ENCODE measurements around the gene AGAP2. TPM values are rescaled to one million over a fixed set of nuclear protein-coding genes. Genes with fewer than 3 reads are reported as not detected.
"Not testable (repeated sequence)": the region's sequence is repeated elsewhere in the genome, so short reads cannot be mapped to it uniquely, and the experiment has no call there.

AGAP2 gene
- total and polyA plus RNA-seq, 8 donors = 0.24 to 3.0 (median 0.79) TPM

DNA sequence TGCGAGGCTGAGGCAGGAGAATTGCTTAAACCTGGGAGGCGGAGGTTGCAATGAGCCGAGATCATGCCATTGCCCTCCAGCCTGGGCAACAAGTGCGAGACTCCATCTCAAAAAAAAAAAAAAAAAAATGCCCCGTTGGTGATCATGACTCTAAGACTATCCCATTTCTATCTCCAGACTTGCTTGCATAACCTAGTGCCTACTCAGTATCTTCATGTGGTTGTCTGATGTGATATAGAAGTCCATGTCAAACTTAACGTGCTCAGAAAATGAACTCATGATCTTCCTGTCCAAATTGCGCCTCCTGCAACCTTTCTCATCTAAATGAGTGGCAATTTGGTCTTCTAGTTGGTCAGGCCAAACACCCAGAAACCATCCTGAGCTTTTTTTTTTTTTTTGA is 39.4 kb upstream of the AGAP2 start:
- peaks cover 6 to 11% (median 10%) of the 10 kb centered on the region in 3 donors for H3K4me1 ChIP-seq
- no peak for DNase-seq
- no peaks in the 10 kb centered on the region for H3K36me3 ChIP-seq
- 91 to 94% methylated on average over 7 of the region's 7 CpGs for WGBS, 2 donors
- no peak overlapping the region for H3K4me3 ChIP-seq
- no peak for FAIRE-seq
- H3K27ac ChIP-seq = no peak overlapping the region
- intact Hi-C loops (cut with DNase I) = no loop called here
- no peak for TF ChIP-seq CTCF (IDR thresholded peaks at IDR 0.05)
- no peaks in the 10 kb centered on the region for H3K27me3 ChIP-seq
- ATAC-seq = no peak
- no peaks in the 10 kb centered on the region for H3K9me3 ChIP-seq

DNA sequence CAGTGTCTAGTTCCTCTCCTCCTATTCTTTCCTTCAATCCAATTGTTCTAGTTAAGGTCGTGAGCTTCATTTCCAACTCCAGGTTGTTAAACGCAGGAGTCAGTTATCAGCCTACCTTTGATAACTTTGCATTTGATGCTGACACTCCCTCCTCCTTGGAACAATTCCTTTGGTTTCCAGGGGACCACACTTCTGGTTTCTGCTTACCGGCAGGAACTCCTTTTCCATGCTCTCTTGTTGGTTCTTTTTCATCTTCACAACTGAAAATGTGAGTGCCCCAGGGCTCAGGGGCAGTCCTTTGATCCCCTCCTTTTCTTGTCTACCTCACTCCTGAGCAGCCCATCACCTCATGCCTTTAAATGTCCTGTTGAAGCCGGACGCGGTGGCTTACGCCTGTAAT is 38.8 kb upstream of the AGAP2 start:
- ATAC-seq (no peak), FAIRE-seq (no peak), DNase-seq (no peak)
- no peak overlapping the region for H3K4me3 ChIP-seq
- 78 to 83% methylated on average over 7 of the region's 7 CpGs for WGBS, 2 donors
- no peak overlapping the region for H3K27ac ChIP-seq
- H3K9me3 ChIP-seq = no peaks in the 10 kb centered on the region
- peaks cover 5 to 11% (median 10%) of the 10 kb centered on the region in 3 donors for H3K4me1 ChIP-seq
- no peaks in the 10 kb centered on the region for H3K36me3 ChIP-seq
- intact Hi-C loops (cut with DNase I) = no loop called here
- no peak for TF ChIP-seq CTCF (IDR thresholded peaks at IDR 0.05)
- H3K27me3 ChIP-seq = no peaks in the 10 kb centered on the region

- DNase-seq (no peak), FAIRE-seq (no peak)
Measured at GRCh38 chr12:57776247-57776587, 37.7 kb upstream of the AGAP2 start.

DNA sequence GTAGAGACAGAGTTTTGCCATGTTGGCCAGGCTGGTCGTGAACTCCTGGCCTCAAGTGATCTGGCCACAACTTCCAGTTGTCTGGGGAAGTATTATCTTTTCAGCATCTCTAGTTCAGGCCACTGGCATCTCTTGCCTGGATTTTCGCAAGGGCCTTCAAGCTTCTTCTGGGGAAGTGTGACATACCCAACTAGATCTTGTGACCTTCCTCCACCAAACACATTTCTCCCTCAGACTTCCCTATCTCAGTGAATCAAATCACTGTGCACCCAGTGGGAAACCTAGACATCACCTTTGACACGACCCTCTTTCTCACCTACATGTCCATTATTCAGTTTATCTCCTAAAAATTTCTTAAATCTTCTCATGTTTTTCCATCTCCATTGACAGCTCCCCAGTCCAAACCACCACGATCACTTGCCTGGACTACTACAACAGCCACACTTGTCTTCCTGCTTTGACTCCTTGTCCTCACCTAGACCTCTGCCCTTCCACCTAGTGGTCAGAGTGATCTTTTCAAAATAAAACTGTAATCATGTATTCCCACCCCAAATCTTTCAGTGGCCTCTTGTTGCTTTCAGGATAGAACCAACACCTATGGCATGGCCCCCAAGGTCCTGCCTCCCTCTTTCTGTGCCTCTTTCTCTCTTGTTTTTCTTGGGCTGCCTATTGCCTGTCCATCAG is 37.2 kb upstream of the AGAP2 start:
- TF ChIP-seq CTCF (IDR thresholded peaks at IDR 0.05) = no peak

More at GRCh38 chr12:57776247-57776587, 37.7 kb upstream of the AGAP2 start:
- WGBS, 2 donors = 82 to 91% methylated on average over 2 of the region's 2 CpGs
- no peaks in the 10 kb centered on the region for H3K27me3 ChIP-seq
- H3K4me1 ChIP-seq = peaks cover 2 to 13% (median 6%) of the 10 kb centered on the region in 3 donors
- H3K4me3 ChIP-seq = no peak overlapping the region
- H3K9me3 ChIP-seq = no peaks in the 10 kb centered on the region
- no peak for ATAC-seq
- intact Hi-C loops (cut with DNase I) = no loop called here
- H3K36me3 ChIP-seq = no peaks in the 10 kb centered on the region
- H3K27ac ChIP-seq = no peak overlapping the region
- TF ChIP-seq CTCF (IDR thresholded peaks at IDR 0.05) = no peak

DNA sequence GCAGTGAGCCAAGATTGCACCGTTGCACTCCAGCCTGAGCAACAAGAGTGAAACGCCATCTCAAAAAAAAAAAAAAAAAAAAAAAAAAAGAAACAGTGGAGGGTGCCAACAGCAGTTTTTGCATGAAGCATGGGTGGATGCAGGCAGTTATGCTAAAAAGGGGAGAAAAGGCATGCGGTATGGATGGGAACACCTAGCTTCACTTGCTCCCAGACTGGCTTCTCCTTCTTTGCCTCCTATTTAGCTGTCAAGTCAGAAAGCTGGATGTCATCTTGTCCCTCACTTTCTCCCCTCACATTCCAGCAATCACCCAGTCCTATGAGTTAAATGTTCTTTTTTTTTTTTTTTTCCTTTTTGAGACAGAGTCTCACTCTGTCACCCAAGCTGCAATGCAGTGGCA is 36.5 kb upstream of the AGAP2 start:
- Histone ChIP-seq H3K9me3 (no peaks in the 10 kb centered on the region), H3K4me3 (no peak overlapping the region), H3K4me1 (peaks cover 6 to 17% (median 8%) of the 10 kb centered on the region in 3 donors), H3K27ac (no peak overlapping the region), H3K36me3 (no peaks in the 10 kb centered on the region), H3K27me3 (no peaks in the 10 kb centered on the region)
- FAIRE-seq (no peak), ATAC-seq (no peak), DNase-seq (no peak)
- intact Hi-C loops (cut with DNase I) = no loop called here
- TF ChIP-seq CTCF (IDR thresholded peaks at IDR 0.05) = no peak
- 65 to 70% methylated on average over 3 of the region's 3 CpGs for WGBS, 2 donors

More for the DNA sequence above, 37.2 kb upstream of the AGAP2 start:
- H3K36me3 ChIP-seq = no peaks in the 10 kb centered on the region
- no peaks in the 10 kb centered on the region for H3K9me3 ChIP-seq
- no peak overlapping the region for H3K27ac ChIP-seq
- 75 to 86% methylated on average over 4 of the region's 4 CpGs for WGBS, 2 donors
- peaks cover 6 to 17% (median 8%) of the 10 kb centered on the region in 3 donors for H3K4me1 ChIP-seq
- no peak for ATAC-seq
- H3K4me3 ChIP-seq = no peak overlapping the region
- intact Hi-C loops (cut with DNase I) = no loop called here
- FAIRE-seq = no peak
- H3K27me3 ChIP-seq = no peaks in the 10 kb centered on the region
- no peak for DNase-seq

DNA sequence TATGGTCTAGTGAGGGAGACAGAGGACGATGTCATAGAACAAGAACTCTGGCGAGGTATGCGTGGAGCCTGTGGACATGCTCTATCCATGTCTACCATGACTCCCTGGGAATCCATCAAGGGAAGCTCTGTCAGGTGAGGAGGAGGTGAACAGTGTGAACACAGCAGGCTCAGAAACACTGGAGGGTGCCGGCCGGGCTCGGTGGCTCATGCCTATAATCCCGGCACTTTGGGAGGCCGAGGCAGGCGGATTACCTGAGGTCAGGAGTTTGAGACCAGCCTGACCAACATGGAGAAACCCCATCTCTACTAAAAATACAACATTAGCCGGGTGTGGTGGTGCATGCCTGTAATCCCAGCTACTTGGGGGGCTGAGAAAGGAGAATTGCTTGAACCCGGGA is 36.1 kb upstream of the AGAP2 start:
- intact Hi-C loops (cut with DNase I); H3K4me3 ChIP-seq; DNase-seq; FAIRE-seq; ATAC-seq; H3K27ac ChIP-seq; H3K27me3 ChIP-seq; H3K36me3 ChIP-seq; H3K9me3 ChIP-seq: not testable (repeated sequence)
- 88 to 95% methylated on average over 11 of the region's 11 CpGs for WGBS, 2 donors
- peaks cover 6 to 17% (median 8%) of the 10 kb centered on the region in 3 donors for H3K4me1 ChIP-seq
